K562 (cell line): ENCODE data around the gene SGSM2. TPM values are rescaled to one million over a fixed set of nuclear protein-coding genes. Genes with fewer than 3 reads are reported as not detected.

Experiments used
- E2F8 ChIP-seq: fragments of 450-650 bp; IDR thresholded peaks from 2 replicates; pipeline ENCODE4 v1.7.1; 2018; ENCODE audit warnings: mild to moderate bottlenecking, low read depth; ENCODE audit not compliant: partially characterized antibody
- ELK1 ChIP-seq: sonication (generic); formaldehyde crosslinking; IDR thresholded peaks from 2 replicates; pipeline ENCODE4 v1.8.1; 2022; ENCODE audit warnings: missing genetic modification reagents
- KAT8 ChIP-seq: fragments of 450-650 bp; IDR thresholded peaks from 2 replicates; pipeline ENCODE4 v1.6.1; 2016; ENCODE audit warnings: low read depth, mild to moderate bottlenecking
- MYBL2 ChIP-seq, 2 experiments: fragments of 450-650 bp in 1 of 2; sonication (generic) in 1 of 2; formaldehyde crosslinking in 1 of 2; IDR thresholded peaks; 2 replicates each; pipeline versions ENCODE4 v1.6.1 to v1.8.1; 2017 to 2022; ENCODE audit warnings: borderline replicate concordance in 1 of 2, inconsistent platforms in 1 of 2, low read depth in 1 of 2, mild to moderate bottlenecking in 1 of 2, missing genetic modification reagents in 1 of 2, moderate library complexity in 1 of 2
- POLR3A ChIP-seq: IDR thresholded peaks from 2 replicates; pipeline ENCODE4 v1.6.1; 2011; ENCODE audit warnings: borderline replicate concordance, mild to moderate bottlenecking, moderate library complexity; ENCODE audit not compliant: insufficient read length, insufficient read depth; ENCODE audit errors: extremely low read depth
- POLR3G ChIP-seq: IDR thresholded peaks from 2 replicates; pipeline ENCODE4 v1.6.1; 2011; ENCODE audit not compliant: insufficient read length, insufficient replicate concordance; ENCODE audit errors: extremely low read depth
- PURB ChIP-seq: sonication (generic); formaldehyde crosslinking; IDR thresholded peaks from 2 replicates; pipeline ENCODE4 v1.9.0; 2021; ENCODE audit warnings: low read depth, mild to moderate bottlenecking, missing genetic modification reagents
- SMAD3 ChIP-seq: fragments of 450-650 bp; formaldehyde crosslinking; conservative IDR thresholded peaks from 2 replicates; pipeline ENCODE4 v1.4.0; 2020; ENCODE audit warnings: mild to moderate bottlenecking
- TAL1 ChIP-seq: fragments of 450-650 bp; IDR thresholded peaks from 2 replicates; pipeline ENCODE4 v1.6.1; 2016; ENCODE audit warnings: mild to moderate bottlenecking
- WHSC1 ChIP-seq: IDR thresholded peaks from one replicate; pipeline ENCODE4 v1.6.1; 2012; ENCODE audit warnings: low read length, control low read depth, inconsistent platforms
- ZNF134 ChIP-seq: fragments of 250-450 bp; sonication (Bioruptor Pico); conservative IDR thresholded peaks from 2 replicates; pipeline ENCODE4 v1.4.0; 2020
- ZNF384 ChIP-seq: IDR thresholded peaks from 2 replicates; pipeline ENCODE4 v1.6.1; 2012; ENCODE audit warnings: low read depth, low read length, improper control_type of control experiment
- ZNF407 ChIP-seq: fragments of 450-650 bp; IDR thresholded peaks from 2 replicates; pipeline ENCODE4 v1.6.1; 2016; ENCODE audit warnings: low read depth
- ZNF655 ChIP-seq: fragments of 250-450 bp; sonication (Bioruptor Pico); IDR thresholded peaks from 2 replicates; pipeline ENCODE4 v1.5.0; 2021
- polyA plus RNA-seq, 8 experiments: library from polyadenylated mRNA; depleted of rRNA in 4 of 8; stranded (reverse) in 5 of 8; unstranded in 3 of 8; fragments of >200 nt; fragmentation: Nextera tagmentation in 2 of 8; fragmentation: Illumina TruSeq in 1 of 8; extraction: Ambion mirVana in 2 of 8; extraction: Trizol in 1 of 8; gene quantifications; 2 replicates each; pipeline versions ENCODE4 v1.2.1 to v1.2.3, GENCODE V29; 2011 to 2014; ENCODE audit warnings: inconsistent platforms in 1 of 8, missing spikeins in 1 of 8
- total RNA-seq, 7 experiments: library from RNA; depleted of rRNA in 6 of 7; stranded (reverse); fragments of >200 nt in 6 of 7; fragmentation: Illumina TruSeq in 2 of 7; extraction: Trizol in 2 of 7; gene quantifications; 2 replicates each; pipeline versions ENCODE4 v1.2.1 to v1.2.3, GENCODE V29; 2011 to 2021; ENCODE audit warnings: low replicate concordance in 1 of 7

SGSM2 gene
- total and polyA plus RNA-seq, 9 of the 15 experiments (the other 6 are each of a cell fraction or from before 2014, with no cell fraction given), result 0.20 to 26.3 (median 14.8) TPM

GRCh38 chr17:2400877-2401425 lies 63.6 kb downstream of the SGSM2 start, which contains the start of gene MNT (continued):
- no peak for TF ChIP-seq ZNF407
- no peak for TF ChIP-seq POLR3G
- TF ChIP-seq MYBL2 (IDR thresholded peaks at IDR 0.05; ENCODE audit: low read depth), result no peak
- TF ChIP-seq MYBL2 (CRISPR knock-in tag; IDR thresholded peaks at IDR 0.05; ENCODE audit: borderline replicate concordance), result no peak
- no peak for TF ChIP-seq ZNF384
- TF ChIP-seq TAL1, result no peak
- no peak for TF ChIP-seq WHSC1
- TF ChIP-seq PURB (CRISPR knock-in tag), result no peak
- TF ChIP-seq SMAD3 (CRISPR knock-in tag), result no peak
- TF ChIP-seq E2F8, result no peak
- TF ChIP-seq KAT8, result no peak
- no peak for TF ChIP-seq ELK1 (CRISPR knock-in tag)
- TF ChIP-seq POLR3A, result no peak
- TF ChIP-seq ZNF655 (CRISPR knock-in tag), result no peak
- no peak for TF ChIP-seq ZNF134 (CRISPR knock-in tag)
